ENCODE results near the gene WWOX. TPM values are rescaled to one million over a fixed set of nuclear protein-coding genes. Genes with fewer than 3 reads are reported as not detected.

WWOX gene
- polyA plus RNA-seq, 4 donors, result 4.9 to 15.8 (median 7.0) TPM

GRCh38 chr16:78416400-78416799 lies 316.9 kb downstream of the WWOX start:
- H3K36me3 ChIP-seq (ENCODE audit: control insufficient read depth in 3 of 3, insufficient read depth in 2 of 3, low read depth in 1 of 3, low read length in 3 of 3), result no peaks in the 10 kb centered on the region
- H3K4me1 ChIP-seq (ENCODE audit: control insufficient read depth in 3 of 3, insufficient read depth in 2 of 3, low read depth in 1 of 3, low read length in 2 of 3), result no peaks in the 10 kb centered on the region
- no peak overlapping the region for H3K27ac ChIP-seq (ENCODE audit: low read depth in 1 of 3, low read length in 2 of 3)
- FAIRE-seq (no peak), DNase-seq (no peak)
- H3K27me3 ChIP-seq (ENCODE audit: control insufficient read depth in 3 of 3, insufficient read depth in 3 of 3, low read length in 3 of 3), result no peaks in the 10 kb centered on the region
- peaks cover 0 to 25% of the 10 kb centered on the region in 2 donors for H3K9me3 ChIP-seq (ENCODE audit: control insufficient read depth in 2 of 2, insufficient read depth in 1 of 2, low read depth in 1 of 2, low read length in 1 of 2)
- no peak overlapping the region for H3K4me3 ChIP-seq (ENCODE audit: low read depth in 1 of 3, low read length in 3 of 3)

GRCh38 chr16:78421181-78421708 lies 321.8 kb downstream of the WWOX start:
- 89 to 94% (median 91%) methylated on average over 3 of the region's 3 CpGs for WGBS, 3 donors
- Histone ChIP-seq H3K36me3 (ENCODE audit: control insufficient read depth in 3 of 3, insufficient read depth in 2 of 3, low read depth in 1 of 3, low read length in 3 of 3) (no peaks in the 10 kb centered on the region), H3K27ac (ENCODE audit: low read depth in 1 of 3, low read length in 2 of 3) (no peak overlapping the region), H3K4me1 (ENCODE audit: control insufficient read depth in 3 of 3, insufficient read depth in 2 of 3, low read depth in 1 of 3, low read length in 2 of 3) (no peaks in the 10 kb centered on the region), H3K9me3 (ENCODE audit: control insufficient read depth in 2 of 2, insufficient read depth in 1 of 2, low read depth in 1 of 2, low read length in 1 of 2) (no peaks in the 10 kb centered on the region), H3K27me3 (ENCODE audit: control insufficient read depth in 3 of 3, insufficient read depth in 3 of 3, low read length in 3 of 3) (no peaks in the 10 kb centered on the region), H3K4me3 (ENCODE audit: low read depth in 1 of 3, low read length in 3 of 3) (no peak overlapping the region)
- FAIRE-seq (no peak), DNase-seq (no peak)

- no peak overlapping the region for H3K27ac ChIP-seq (ENCODE audit: low read depth in 1 of 3, low read length in 2 of 3)
- no peaks in the 10 kb centered on the region for H3K9me3 ChIP-seq (ENCODE audit: control insufficient read depth in 2 of 2, insufficient read depth in 1 of 2, low read depth in 1 of 2, low read length in 1 of 2)
- no peaks in the 10 kb centered on the region for H3K36me3 ChIP-seq (ENCODE audit: control insufficient read depth in 3 of 3, insufficient read depth in 2 of 3, low read depth in 1 of 3, low read length in 3 of 3)
- H3K4me3 ChIP-seq (ENCODE audit: low read depth in 1 of 3, low read length in 3 of 3), result no peak overlapping the region
- DNase-seq (no peak), FAIRE-seq (no peak)
- H3K4me1 ChIP-seq (ENCODE audit: control insufficient read depth in 3 of 3, insufficient read depth in 2 of 3, low read depth in 1 of 3, low read length in 2 of 3), result no peaks in the 10 kb centered on the region
- no peaks in the 10 kb centered on the region for H3K27me3 ChIP-seq (ENCODE audit: control insufficient read depth in 3 of 3, insufficient read depth in 3 of 3, low read length in 3 of 3)
- WGBS, 3 donors, result 87 to 94% (median 92%) methylated on average over 4 of the region's 4 CpGs
These were observed 325.8 kb downstream of the WWOX start for GRCh38 chr16:78425281-78425680.

GRCh38 chr16:78425891-78426510 lies 326.5 kb downstream of the WWOX start:
- no peaks in the 10 kb centered on the region for H3K4me1 ChIP-seq (ENCODE audit: control insufficient read depth in 3 of 3, insufficient read depth in 2 of 3, low read depth in 1 of 3, low read length in 2 of 3)
- DNase-seq (no peak), FAIRE-seq (no peak)
- H3K27ac ChIP-seq (ENCODE audit: low read depth in 1 of 3, low read length in 2 of 3), result no peak overlapping the region
- 90 to 94% (median 91%) methylated on average over 7 of the region's 7 CpGs for WGBS, 3 donors
- no peaks in the 10 kb centered on the region for H3K9me3 ChIP-seq (ENCODE audit: control insufficient read depth in 2 of 2, insufficient read depth in 1 of 2, low read depth in 1 of 2, low read length in 1 of 2)
- H3K27me3 ChIP-seq (ENCODE audit: control insufficient read depth in 3 of 3, insufficient read depth in 3 of 3, low read length in 3 of 3), result no peaks in the 10 kb centered on the region
- H3K4me3 ChIP-seq (ENCODE audit: low read depth in 1 of 3, low read length in 3 of 3), result no peak overlapping the region
- no peaks in the 10 kb centered on the region for H3K36me3 ChIP-seq (ENCODE audit: control insufficient read depth in 3 of 3, insufficient read depth in 2 of 3, low read depth in 1 of 3, low read length in 3 of 3)

- 58 to 66% (median 62%) methylated on average over 3 of the region's 3 CpGs for WGBS, 3 donors
- H3K27ac ChIP-seq (ENCODE audit: low read depth in 1 of 3, low read length in 2 of 3), result no peak overlapping the region
- no peak overlapping the region for H3K4me3 ChIP-seq (ENCODE audit: low read depth in 1 of 3, low read length in 3 of 3)
- H3K9me3 ChIP-seq (ENCODE audit: control insufficient read depth in 2 of 2, insufficient read depth in 1 of 2, low read depth in 1 of 2, low read length in 1 of 2), result no peaks in the 10 kb centered on the region
- peaks cover 0 to 3% (median 0%) of the 10 kb centered on the region in 3 donors for H3K36me3 ChIP-seq (ENCODE audit: control insufficient read depth in 3 of 3, insufficient read depth in 2 of 3, low read depth in 1 of 3, low read length in 3 of 3)
- no peaks in the 10 kb centered on the region for H3K27me3 ChIP-seq (ENCODE audit: control insufficient read depth in 3 of 3, insufficient read depth in 3 of 3, low read length in 3 of 3)
- no peak for DNase-seq
- FAIRE-seq, result no peak
- H3K4me1 ChIP-seq (ENCODE audit: control insufficient read depth in 3 of 3, insufficient read depth in 2 of 3, low read depth in 1 of 3, low read length in 2 of 3), result no peaks in the 10 kb centered on the region
These were observed 328.7 kb downstream of the WWOX start for GRCh38 chr16:78428193-78428592.

GRCh38 chr16:78430281-78430680 lies 330.8 kb downstream of the WWOX start:
- H3K9me3 ChIP-seq (ENCODE audit: control insufficient read depth in 2 of 2, insufficient read depth in 1 of 2, low read depth in 1 of 2, low read length in 1 of 2), result no peaks in the 10 kb centered on the region
- H3K4me1 ChIP-seq (ENCODE audit: control insufficient read depth in 3 of 3, insufficient read depth in 2 of 3, low read depth in 1 of 3, low read length in 2 of 3), result no peaks in the 10 kb centered on the region
- no peak overlapping the region for H3K4me3 ChIP-seq (ENCODE audit: low read depth in 1 of 3, low read length in 3 of 3)
- FAIRE-seq (no peak), DNase-seq (no peak)
- WGBS, 3 donors, result 87 to 97% (median 97%) methylated on average over 4 of the region's 4 CpGs
- peaks cover 0 to 3% (median 0%) of the 10 kb centered on the region in 3 donors for H3K36me3 ChIP-seq (ENCODE audit: control insufficient read depth in 3 of 3, insufficient read depth in 2 of 3, low read depth in 1 of 3, low read length in 3 of 3)
- H3K27me3 ChIP-seq (ENCODE audit: control insufficient read depth in 3 of 3, insufficient read depth in 3 of 3, low read length in 3 of 3), result no peaks in the 10 kb centered on the region
- H3K27ac ChIP-seq (ENCODE audit: low read depth in 1 of 3, low read length in 2 of 3), result no peak overlapping the region

- no peak overlapping the region for H3K27ac ChIP-seq (ENCODE audit: low read depth in 1 of 3, low read length in 2 of 3)
- FAIRE-seq (no peak), DNase-seq (no peak)
- no peaks in the 10 kb centered on the region for H3K4me1 ChIP-seq (ENCODE audit: control insufficient read depth in 3 of 3, insufficient read depth in 2 of 3, low read depth in 1 of 3, low read length in 2 of 3)
- H3K27me3 ChIP-seq (ENCODE audit: control insufficient read depth in 3 of 3, insufficient read depth in 3 of 3, low read length in 3 of 3), result no peaks in the 10 kb centered on the region
- H3K36me3 ChIP-seq (ENCODE audit: control insufficient read depth in 3 of 3, insufficient read depth in 2 of 3, low read depth in 1 of 3, low read length in 3 of 3), result peaks cover 0 to 3% (median 0%) of the 10 kb centered on the region in 3 donors
- no peaks in the 10 kb centered on the region for H3K9me3 ChIP-seq (ENCODE audit: control insufficient read depth in 2 of 2, insufficient read depth in 1 of 2, low read depth in 1 of 2, low read length in 1 of 2)
- whole genome bisulfite sequencing, 3 donors, result 76 to 89% (median 88%) methylated on average over 6 of the region's 6 CpGs
- H3K4me3 ChIP-seq (ENCODE audit: low read depth in 1 of 3, low read length in 3 of 3), result no peak overlapping the region
These were observed 331.7 kb downstream of the WWOX start for GRCh38 chr16:78431004-78431670.

- Histone ChIP-seq H3K4me3 (ENCODE audit: low read depth in 1 of 3, low read length in 3 of 3) (no peak overlapping the region), H3K36me3 (ENCODE audit: control insufficient read depth in 3 of 3, insufficient read depth in 2 of 3, low read depth in 1 of 3, low read length in 3 of 3) (peaks cover 0 to 3% (median 0%) of the 10 kb centered on the region in 3 donors), H3K4me1 (ENCODE audit: control insufficient read depth in 3 of 3, insufficient read depth in 2 of 3, low read depth in 1 of 3, low read length in 2 of 3) (no peaks in the 10 kb centered on the region), H3K27me3 (ENCODE audit: control insufficient read depth in 3 of 3, insufficient read depth in 3 of 3, low read length in 3 of 3) (no peaks in the 10 kb centered on the region), H3K9me3 (ENCODE audit: control insufficient read depth in 2 of 2, insufficient read depth in 1 of 2, low read depth in 1 of 2, low read length in 1 of 2) (no peaks in the 10 kb centered on the region), H3K27ac (ENCODE audit: low read depth in 1 of 3, low read length in 2 of 3) (no peak overlapping the region)
- DNase-seq (no peak), FAIRE-seq (no peak)
- WGBS, 3 donors, result 91 to 99% (median 93%) methylated on average over 3 of the region's 3 CpGs
These were observed 332.2 kb downstream of the WWOX start for GRCh38 chr16:78431701-78432100.
